ENCODE measurements around the gene SLC25A21.
"Not testable (repeated sequence)": the region's sequence is repeated elsewhere in the genome, so short reads cannot be mapped to it uniquely, and the experiment has no call there.

SLC25A21 gene

DNA sequence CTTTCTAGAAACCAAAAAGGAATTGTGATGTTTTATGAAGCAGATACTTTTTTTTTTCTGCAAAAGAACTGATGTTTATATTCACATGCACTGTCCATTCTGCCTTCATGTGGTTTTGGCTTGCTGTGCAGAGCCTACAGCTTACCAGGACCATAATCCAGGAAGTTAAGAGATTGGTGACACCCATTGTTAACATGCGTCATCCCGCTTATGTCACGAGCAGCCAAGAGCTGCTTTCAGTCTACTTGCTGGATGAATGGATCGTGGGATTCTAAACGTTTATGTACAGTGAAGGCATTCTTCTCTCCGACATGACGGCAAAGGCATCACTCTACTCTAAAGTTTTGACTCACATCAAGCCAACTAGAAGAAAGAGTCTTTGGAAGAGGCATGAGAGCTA is 434.1 kb downstream of the SLC25A21 start:
- no peak for DNase-seq (ENCODE audit: low read depth in 1 of 2, low spot score in 1 of 2)

- no peak for DNase-seq (ENCODE audit: low read depth in 1 of 2, low spot score in 1 of 2)
Measured at GRCh38 chr14:36726128-36726527, 446.3 kb downstream of the SLC25A21 start.

- DNase-seq (ENCODE audit: low read depth in 1 of 2, low spot score in 1 of 2), result no peak
Measured at GRCh38 chr14:36724162-36724561, 448.2 kb downstream of the SLC25A21 start.

- DNase-seq (ENCODE audit: low read depth in 1 of 2, low spot score in 1 of 2), result no peak
Measured at GRCh38 chr14:36723530-36723929, 448.9 kb downstream of the SLC25A21 start.

- no peak for DNase-seq (ENCODE audit: low read depth in 1 of 2, low spot score in 1 of 2)
Measured at GRCh38 chr14:36721877-36722276, 450.5 kb downstream of the SLC25A21 start.

DNA sequence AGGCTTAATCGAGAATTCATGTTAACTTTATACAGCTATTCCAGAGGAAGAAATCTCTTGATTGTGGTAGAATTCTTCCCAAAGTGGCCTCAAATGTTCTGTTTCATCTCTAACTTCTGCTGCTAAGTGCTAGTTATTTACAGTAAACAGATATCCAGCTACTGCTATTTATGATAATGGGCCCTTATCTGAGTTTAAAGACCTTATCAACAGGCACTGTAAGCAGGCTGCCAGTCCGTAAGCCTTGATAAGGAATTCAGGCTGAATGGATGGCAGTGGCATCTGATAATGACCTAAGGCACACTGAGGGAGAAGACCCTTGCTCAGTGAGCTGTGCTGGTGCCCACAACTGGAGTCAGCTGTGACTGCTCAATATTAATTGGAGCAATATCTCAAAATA is 451.7 kb downstream of the SLC25A21 start:
- DNase-seq (ENCODE audit: low read depth in 1 of 2, low spot score in 1 of 2), result no peak

GRCh38 chr14:36719823-36720222 is 452.6 kb downstream of the SLC25A21 start:
- DNase-seq (ENCODE audit: low read depth in 1 of 2, low spot score in 1 of 2), result no peak

DNA sequence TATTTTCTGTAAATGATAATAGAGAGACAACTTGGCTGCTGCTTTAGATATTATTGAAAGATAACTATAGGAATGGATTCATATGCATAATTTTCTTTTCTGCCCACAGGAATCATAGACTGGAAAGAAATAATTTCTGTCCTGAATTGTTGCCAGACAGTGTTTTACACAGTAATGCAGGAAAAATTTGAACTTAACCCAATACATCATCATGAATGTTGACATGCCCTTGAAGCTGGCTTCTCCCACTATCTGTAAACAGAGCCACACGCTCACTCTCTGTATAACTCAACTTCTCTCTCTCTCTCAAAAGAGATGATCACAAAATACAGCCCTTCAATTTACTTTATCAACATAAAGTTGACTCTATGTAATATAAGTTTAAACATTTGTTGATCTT is 454.2 kb downstream of the SLC25A21 start:
- DNase-seq (ENCODE audit: low read depth in 1 of 2, low spot score in 1 of 2), result no peak

DNA sequence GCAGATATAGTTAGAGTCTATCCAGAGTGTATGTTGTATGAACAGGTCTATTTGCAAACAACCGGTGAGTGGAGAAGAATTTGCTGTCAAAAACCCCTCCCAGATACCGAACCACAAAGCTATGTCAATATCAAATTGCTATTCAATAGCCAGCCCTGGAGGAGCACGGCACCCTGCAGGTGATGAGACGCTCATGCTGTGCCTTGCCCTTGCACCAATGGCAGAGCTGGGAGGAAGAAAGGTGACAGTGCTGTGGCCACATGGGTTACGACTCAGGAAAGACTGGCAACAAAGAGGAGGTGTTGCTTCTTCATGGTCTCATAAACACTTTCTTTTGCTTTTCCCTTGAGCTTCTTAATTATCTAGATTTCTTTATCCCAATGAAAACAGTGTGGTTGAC is 455.0 kb downstream of the SLC25A21 start:
- no peak for DNase-seq (ENCODE audit: low read depth in 1 of 2, low spot score in 1 of 2)

DNA sequence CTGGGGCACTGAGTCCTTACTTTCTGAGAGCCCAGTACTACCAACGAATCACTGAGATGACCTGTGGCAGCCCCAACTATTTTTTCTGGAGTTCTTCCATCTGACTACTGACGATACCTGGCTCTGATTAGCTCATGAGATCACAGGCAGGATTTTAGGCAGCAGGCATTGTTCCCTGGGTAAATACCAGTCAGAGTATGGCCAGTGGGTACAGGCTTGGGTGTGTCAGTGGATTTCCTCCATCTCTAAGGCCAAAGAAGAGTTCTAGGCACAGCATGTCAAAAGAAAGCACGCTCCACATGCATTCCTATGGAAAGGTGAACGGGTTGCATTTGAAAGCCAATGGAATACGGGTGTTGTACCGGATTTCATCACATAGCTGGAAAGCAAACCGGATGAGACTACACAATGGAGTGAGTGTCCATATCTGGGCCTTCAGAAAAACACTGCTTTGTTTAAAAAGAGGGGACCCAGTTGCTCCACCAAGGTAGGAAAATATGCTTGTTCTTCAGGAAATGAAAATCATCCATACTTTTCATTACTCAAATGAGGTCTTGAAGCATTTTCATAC is 455.7 kb downstream of the SLC25A21 start:
- DNase-seq (ENCODE audit: low read depth in 1 of 2, low spot score in 1 of 2), result no peak

- DNase-seq (ENCODE audit: low read depth in 1 of 2, low spot score in 1 of 2), result no peak
Measured at GRCh38 chr14:36713960-36714703, 458.3 kb downstream of the SLC25A21 start.

DNA sequence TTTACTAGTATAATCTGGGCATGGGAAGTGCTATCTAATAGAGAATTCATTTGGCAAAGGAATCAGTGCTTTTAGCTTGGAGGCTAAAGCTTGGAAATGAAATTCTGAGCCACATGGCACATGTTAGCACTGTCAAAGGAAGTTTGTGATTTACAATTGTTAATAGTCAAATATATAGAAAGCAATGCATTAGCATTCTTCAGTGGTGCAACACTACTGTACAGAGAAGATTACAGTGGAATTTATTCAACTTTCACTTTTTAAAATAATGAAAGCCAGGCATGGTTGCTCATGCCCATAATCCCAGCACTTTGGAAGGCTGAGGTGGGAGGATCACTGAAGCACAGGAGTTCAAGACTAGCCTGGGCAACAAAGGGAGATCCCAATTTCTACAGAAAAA is 464.8 kb downstream of the SLC25A21 start:
- DNase-seq (ENCODE audit: low read depth in 1 of 2, low spot score in 1 of 2), result no peak

DNA sequence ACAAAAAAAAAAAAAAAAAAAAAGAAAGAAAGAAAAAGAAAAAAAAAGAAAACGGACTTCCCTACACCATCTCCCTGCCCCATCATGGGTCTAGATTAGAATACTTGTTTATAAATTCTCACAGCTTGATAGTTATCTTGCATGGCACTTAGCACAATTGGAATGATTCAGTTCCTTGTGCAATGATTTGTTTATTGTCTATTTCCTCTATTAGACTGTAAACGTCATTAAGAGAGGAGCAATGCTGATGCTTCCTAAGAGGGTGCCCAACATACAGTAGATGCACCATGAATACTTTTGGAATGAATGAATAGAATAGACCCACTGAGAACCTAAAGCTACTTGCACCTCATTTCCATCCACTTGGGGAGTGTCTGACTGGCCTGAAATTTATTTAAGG is 469.9 kb downstream of the SLC25A21 start:
- DNase-seq (ENCODE audit: low read depth in 1 of 2, low spot score in 1 of 2), result no peak

DNA sequence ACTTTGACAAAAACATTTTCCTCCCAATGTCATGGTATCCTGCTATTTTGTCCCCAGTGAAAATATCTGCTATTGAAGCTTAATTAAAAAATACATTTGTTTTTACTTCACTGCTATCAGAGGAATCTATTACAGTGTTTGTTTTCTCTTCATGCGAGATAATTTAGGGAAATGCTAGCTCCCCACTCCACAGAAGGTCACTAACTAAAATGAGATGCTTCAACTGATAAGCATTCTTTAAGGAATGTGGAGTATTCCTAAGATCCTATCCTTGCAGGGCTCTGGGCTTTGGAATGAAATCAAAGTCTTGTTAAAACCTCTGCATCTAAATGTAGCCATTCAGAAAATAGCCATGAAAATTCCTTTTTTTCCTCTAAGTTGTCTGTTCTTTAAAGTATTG is 471.3 kb downstream of the SLC25A21 start:
- no peak for DNase-seq (ENCODE audit: low read depth in 1 of 2, low spot score in 1 of 2)

DNA sequence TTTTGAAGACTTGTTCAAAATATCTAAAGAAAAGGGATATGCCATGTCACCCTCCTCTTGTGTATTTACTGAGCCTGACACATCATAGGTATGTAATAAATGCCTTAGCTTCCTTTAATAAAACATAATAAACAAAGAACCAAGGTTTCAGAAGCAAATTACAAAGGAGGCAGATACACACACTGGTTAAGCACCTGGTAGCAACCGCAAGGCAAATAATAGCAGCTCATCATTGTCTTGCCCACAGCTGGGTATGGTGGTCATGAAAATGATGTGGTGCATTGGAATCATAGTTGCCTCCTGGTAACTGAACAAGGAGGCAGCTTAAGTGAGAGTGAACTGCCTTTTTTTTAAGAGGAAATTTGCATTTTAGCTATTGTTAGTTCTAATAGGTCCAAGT is 471.8 kb downstream of the SLC25A21 start:
- DNase-seq (ENCODE audit: low read depth in 1 of 2, low spot score in 1 of 2), result no peak

- not testable (repeated sequence) for DNase-seq (ENCODE audit: low read depth in 1 of 2, low spot score in 1 of 2)
Measured at GRCh38 chr14:36699420-36699819, 473.0 kb downstream of the SLC25A21 start.

DNA sequence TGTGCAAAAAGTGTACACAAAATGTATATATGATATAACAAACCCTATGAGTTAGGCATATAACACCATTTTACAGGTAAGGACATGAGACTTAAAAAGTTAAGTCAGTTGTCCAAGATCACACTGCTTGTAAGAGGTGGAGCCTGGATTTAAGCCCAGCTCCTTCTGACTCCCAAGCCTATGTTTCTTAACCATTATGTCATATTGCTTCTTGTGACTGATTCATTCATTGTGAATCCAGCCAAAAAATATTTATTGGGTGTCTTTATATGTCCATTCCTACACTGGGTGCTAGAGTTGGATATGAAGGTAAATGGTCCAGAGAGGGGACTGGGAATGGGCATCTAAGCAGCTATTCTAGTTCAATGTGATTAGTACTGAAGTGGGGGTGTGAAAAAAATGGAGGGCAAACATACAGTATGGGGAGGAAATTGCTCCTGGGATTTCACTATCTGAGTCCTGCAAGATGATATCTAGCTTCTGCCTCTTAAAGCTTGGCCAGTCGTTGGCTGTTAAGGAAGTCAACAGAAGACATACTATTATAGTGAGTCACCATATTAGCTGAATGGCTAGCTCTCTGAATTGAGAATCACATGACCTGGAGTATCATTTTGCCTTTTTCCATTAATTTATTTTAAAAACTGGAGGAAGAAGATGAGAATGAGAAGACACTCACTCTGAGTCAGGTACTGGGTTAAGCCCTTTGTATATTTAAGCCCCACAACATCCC is 481.9 kb downstream of the SLC25A21 start:
- no peak for DNase-seq (ENCODE audit: low read depth in 1 of 2, low spot score in 1 of 2)

DNA sequence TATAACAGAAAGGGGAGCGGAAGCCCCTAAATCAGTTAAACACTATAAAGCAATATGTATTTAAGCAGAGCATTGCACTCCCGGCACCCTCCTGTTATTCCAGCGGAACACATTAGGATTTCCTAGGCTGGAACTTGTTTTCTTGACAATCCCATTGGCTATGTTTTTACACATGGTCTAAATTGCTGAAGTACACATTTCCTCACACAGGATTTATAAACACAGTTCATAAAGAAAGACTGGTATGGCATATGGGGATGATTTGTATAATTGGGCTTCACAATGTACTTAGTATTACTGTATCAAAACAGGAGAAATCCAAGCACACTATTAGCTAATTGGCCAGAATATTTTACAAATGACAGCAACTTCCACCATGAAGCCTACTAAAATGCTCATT is 487.5 kb downstream of the SLC25A21 start:
- DNase-seq (ENCODE audit: low read depth in 1 of 2, low spot score in 1 of 2), result no peak

GRCh38 chr14:36683083-36683724 is 489.2 kb downstream of the SLC25A21 start:
- no peak for DNase-seq (ENCODE audit: low read depth in 1 of 2, low spot score in 1 of 2)

- DNase-seq (ENCODE audit: low read depth in 1 of 2, low spot score in 1 of 2), result no peak
Measured at GRCh38 chr14:36682338-36682737, 490.1 kb downstream of the SLC25A21 start.

DNA sequence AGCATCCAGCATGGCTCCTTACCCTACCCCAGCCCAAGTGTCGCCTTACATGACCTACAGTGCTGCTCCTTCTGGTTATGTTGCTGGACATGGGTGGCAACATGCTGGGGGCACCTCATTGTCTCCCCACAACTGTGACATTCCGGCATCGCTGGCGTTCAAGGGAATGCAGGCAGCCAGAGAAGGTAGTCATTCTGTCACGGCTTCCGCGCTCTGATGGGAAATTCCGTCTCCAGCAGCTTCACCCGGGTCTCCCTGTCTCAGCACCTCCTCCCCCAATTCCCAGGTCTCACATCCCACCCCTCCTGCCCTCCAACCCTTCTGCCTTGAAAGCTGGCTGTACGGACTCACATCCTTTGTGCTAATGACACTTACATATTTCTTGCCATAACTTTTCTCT is 496.2 kb downstream of the SLC25A21 start:
- no peak for DNase-seq (ENCODE audit: low read depth in 1 of 2, low spot score in 1 of 2)

GRCh38 chr14:36675581-36675980 is 496.8 kb downstream of the SLC25A21 start:
- no peak for DNase-seq (ENCODE audit: low read depth in 1 of 2, low spot score in 1 of 2)

Data from activated CD4-positive, alpha-beta T cell treated with anti-CD3 and anti-CD28 coated beads, Interleukin-2, amount 50 U/mL, for 24 hours (primary cell).